T-cell (primary cell): ENCODE data around the gene CREB3. TPM values are rescaled to one million over a fixed set of nuclear protein-coding genes. Genes with fewer than 3 reads are reported as not detected.

Experiments used
- ATAC-seq, 4 experiments: fragments of 200-7000 bp in 3 of 4; fragments of 150-1000 bp in 1 of 4; cut with Tn5 transposase; replicated peaks in 1 of 4; 1 replicate in 3 of 4; 2 replicates in 1 of 4; pipeline ENCODE4 v1.10.0; 2021; ENCODE audit warnings: moderate library complexity in 3 of 4, mild to moderate bottlenecking in 2 of 4, moderate number of reproducible peaks in 1 of 4
- CTCF ChIA-PET, 2 donors: fragments of 300-600 bp; sonication (Branson Sonifier 250); formaldehyde crosslinking; loops; one replicate each; lab custom pipeline; 2022; ENCODE audit warnings: antibody characterized with exemption in 2 of 2; lab: Charles Lee
- POLR2A ChIA-PET, 2 donors: fragments of 300-600 bp; sonication (Branson Sonifier 250); formaldehyde crosslinking; loops; one replicate each; lab custom pipeline; 2022; ENCODE audit warnings: antibody characterized with exemption in 2 of 2; lab: Charles Lee
- DNase-seq, 35 experiments: peaks; one replicate each; pipeline versions ENCODE4 v3.0.0 to v3.0.0-alpha.2; 2013 to 2023
- H3K27ac ChIP-seq: one replicate; pipeline ENCODE4 v1.5.1; 2013; ENCODE audit warnings: low read length
- H3K27me3 ChIP-seq, 2 experiments: replicated peaks in 1 of 2; 1 replicate in 1 of 2; 2 replicates in 1 of 2; pipeline versions ENCODE4 v1.6.1 to v1.7.0; 2013; ENCODE audit warnings: low read length in 1 of 2, mixed read lengths in 1 of 2; ENCODE audit not compliant: control insufficient read depth in 2 of 2, insufficient read depth in 2 of 2; ENCODE audit errors: extremely low read depth in 1 of 2
- H3K36me3 ChIP-seq, 2 donors: 1 replicate in 1 of 2; 2 replicates in 1 of 2; pipeline versions ENCODE4 v1.6.1 to v1.7.0; 2013; ENCODE audit warnings: low read length in 1 of 2; ENCODE audit not compliant: control insufficient read depth in 2 of 2, insufficient read depth in 1 of 2; ENCODE audit errors: extremely low read depth in 1 of 2
- H3K4me1 ChIP-seq, 2 experiments: 1 replicate in 1 of 2; 2 replicates in 1 of 2; pipeline versions ENCODE4 v1.6.1 to v1.7.0; 2013; ENCODE audit warnings: low read length in 2 of 2, mixed read lengths in 1 of 2; ENCODE audit not compliant: insufficient read depth in 2 of 2, control insufficient read depth in 1 of 2; ENCODE audit errors: extremely low read depth in 1 of 2
- H3K4me3 ChIP-seq, 2 donors: 1 replicate in 1 of 2; 2 replicates in 1 of 2; pipeline versions ENCODE4 v1.5.1 to v1.7.0; 2013; ENCODE audit warnings: mild to moderate bottlenecking in 2 of 2, low read length in 1 of 2, moderate library complexity in 1 of 2; ENCODE audit not compliant: control insufficient read depth in 1 of 2; ENCODE audit errors: extremely low read depth in 1 of 2
- H3K9me3 ChIP-seq: 2 replicates; pipeline ENCODE4 v1.7.0; 2013
- H3K27ac Mint-ChIP-seq, 2 donors: one replicate each; pipeline ENCODE4 v1.8.0; 2020 to 2021; ENCODE audit warnings: mild to moderate bottlenecking in 2 of 2, mixed read lengths in 2 of 2
- H3K27me3 Mint-ChIP-seq, 2 donors: one replicate each; pipeline ENCODE4 v1.8.0; 2021 to 2022; ENCODE audit warnings: mixed read lengths in 2 of 2
- H3K36me3 Mint-ChIP-seq: one replicate; pipeline ENCODE4 v1.8.0; 2021; ENCODE audit warnings: mixed read lengths
- H3K4me1 Mint-ChIP-seq, 3 donors: one replicate each; pipeline ENCODE4 v1.8.0; 2020 to 2022; ENCODE audit warnings: mixed read lengths in 3 of 3, mild to moderate bottlenecking in 1 of 3
- H3K4me3 Mint-ChIP-seq, 3 donors: one replicate each; pipeline ENCODE4 v1.8.0; 2020 to 2022; ENCODE audit warnings: mild to moderate bottlenecking in 3 of 3, mixed read lengths in 3 of 3, moderate library complexity in 3 of 3
- H3K9me3 Mint-ChIP-seq, 3 donors: one replicate each; pipeline ENCODE4 v1.8.0; 2020 to 2022; ENCODE audit warnings: mixed read lengths in 3 of 3
- WGBS: methylation state at CpG from one replicate; pipeline ENCODE4 v1.1.5; 2013; ENCODE audit warnings: missing lambda C conversion rate; ENCODE audit not compliant: insufficient coverage; 5-methylcytosine and 5-hydroxymethylcytosine counted together
- total RNA-seq, 35 experiments: library from RNA in 6 of 35; stranded (reverse) in 6 of 35; fragments of 120-200 nt in 1 of 35; gene quantifications; one replicate each; pipeline versions ENCODE4 v1.2.1 to v1.2.4 and lab custom pipeline; 2013 to 2026

Gene CREB3
- total RNA-seq, 5 donors from 2014 or later (not counting 1 experiment from before 2014, with no cell fraction given), result 15.9 to 22.6 (median 19.3) TPM

- Histone ChIP-seq H3K9me3 (no peaks in the 10 kb centered on the region), H3K27ac (no peak overlapping the region), H3K27me3 (no peaks in the 10 kb centered on the region), H3K36me3 (peaks cover 0 to 19% of the 10 kb centered on the region in 2 donors), H3K4me3 (no peak overlapping the region), H3K4me1 (no peaks in the 10 kb centered on the region)
- no peak overlapping the region for H3K27ac Mint-ChIP-seq
- no peaks in the 10 kb centered on the region for H3K27me3 Mint-ChIP-seq
- H3K4me1 Mint-ChIP-seq, result peaks cover 2 to 10% (median 2%) of the 10 kb centered on the region in 3 donors
- ATAC-seq, result no peak
- no CpG with 5 or more reads among the region's 2 CpGs for WGBS
- POLR2A ChIA-PET, result no interaction called here
- CTCF ChIA-PET, result no interaction called here
- no peaks in the 10 kb centered on the region for H3K9me3 Mint-ChIP-seq
- peaks cover 29% of the 10 kb centered on the region for H3K36me3 Mint-ChIP-seq
- no peak overlapping the region for H3K4me3 Mint-ChIP-seq
- no peak for DNase-seq
Measured at GRCh38 chr9:35781066-35781465, 48.6 kb downstream of the CREB3 start.

GRCh38 chr9:35783418-35783817, 51.0 kb downstream of the CREB3 start:
- Mint-ChIP-seq H3K4me3 (no peak overlapping the region), H3K27ac (no peak overlapping the region)
- CTCF ChIA-PET, result interaction anchor here in 1 of 2 donors (0.6 kb wide), 1 partner anchor 26 kb away, joined by 3 read pairs; no protein-coding TSS in a partner anchor

More at GRCh38 chr9:35783418-35783817, 51.0 kb downstream of the CREB3 start:
- H3K36me3 ChIP-seq, result peaks cover 5 to 21% of the 10 kb centered on the region in 2 donors
- Mint-ChIP-seq H3K36me3 (peaks cover 38% of the 10 kb centered on the region), H3K4me1 (peaks cover 2 to 10% (median 2%) of the 10 kb centered on the region in 3 donors), H3K9me3 (no peaks in the 10 kb centered on the region), H3K27me3 (no peaks in the 10 kb centered on the region)
- DNase-seq (no peak), ATAC-seq (no peak)
- no peak overlapping the region for H3K4me3 ChIP-seq
- H3K27ac ChIP-seq, result no peak overlapping the region
- no peaks in the 10 kb centered on the region for H3K4me1 ChIP-seq
- no peaks in the 10 kb centered on the region for H3K9me3 ChIP-seq
- POLR2A ChIA-PET, result interaction anchor here in 1 of 2 donors (0.6 kb wide), 1 partner anchor 599 kb away, joined by 3 read pairs; no protein-coding TSS in a partner anchor
- H3K27me3 ChIP-seq, result no peaks in the 10 kb centered on the region

Other genes starting within 250 kb of the CREB3 start
- gene RUSC2, start 242.6 kb upstream of the CREB3 start, total RNA-seq, result 1 to 10 TPM in 3 of 5 donors, under 1 TPM in 2; 0.16 to 3.1 (median 1.2) TPM
- 10 to 100 TPM; 24.2 to 56.1 (median 47.6) TPM for gene TESK1, start 127.4 kb upstream of the CREB3 start, total RNA-seq
- 1 to 10 TPM; 2.5 to 9.2 (median 4.9) TPM for gene CD72, start 114.3 kb upstream of the CREB3 start, total RNA-seq
- gene SIT1, start 81.7 kb upstream of the CREB3 start, total RNA-seq, result 10 to 100 TPM; 34.9 to 57.1 (median 51.9) TPM
- gene RMRP, start 74.6 kb upstream of the CREB3 start, total RNA-seq, result over 10,000 TPM; 10,537 to 37,987 (median 30,491) TPM
- gene CCDC107, start 74.4 kb upstream of the CREB3 start, total RNA-seq, result 10 to 100 TPM; 17.7 to 29.8 (median 27.5) TPM
- 1 to 10 TPM in 2 of 5 donors, under 1 TPM in 3; 0.12 to 1.3 (median 0.57) TPM for gene ARHGEF39, start 67.5 kb upstream of the CREB3 start, total RNA-seq
- gene CA9, start 58.7 kb upstream of the CREB3 start, total RNA-seq, result under 1 TPM in 2 of 5 donors, not detected in 3; 0.19 to 0.46 TPM
- gene TPM2, start 42.7 kb upstream of the CREB3 start, total RNA-seq, result 10 to 100 TPM; 21.4 to 66.0 (median 57.5) TPM
- gene TLN1, start 471 bp upstream of the CREB3 start, total RNA-seq, result 100 to 1,000 TPM; 229 to 366 (median 294) TPM
- 10 to 100 TPM; 35.4 to 63.3 (median 60.1) TPM for gene GBA2, start 16.6 kb downstream of the CREB3 start, total RNA-seq
- 10 to 100 TPM; 20.6 to 36.5 (median 33.5) TPM for gene RGP1, start 16.6 kb downstream of the CREB3 start, total RNA-seq
- 1 to 10 TPM in 3 of 5 donors, not detected in 2; 1.6 to 5.1 (median 1.6) TPM for gene MSMP, start 21.6 kb downstream of the CREB3 start, total RNA-seq
- 10 to 100 TPM in 3 of 5 donors, 1 to 10 TPM in 2; 5.9 to 10.9 (median 10.5) TPM for gene NPR2, start 58.9 kb downstream of the CREB3 start, total RNA-seq
- 1 to 10 TPM; 2.8 to 7.1 (median 3.8) TPM for gene SPAG8, start 79.6 kb downstream of the CREB3 start, total RNA-seq
- 10 to 100 TPM; 15.4 to 30.3 (median 28.5) TPM for gene HINT2, start 82.4 kb downstream of the CREB3 start, total RNA-seq
- gene FAM221B, start 96.1 kb downstream of the CREB3 start, total RNA-seq, result not detected
- 10 to 100 TPM in 2 of 5 donors, 1 to 10 TPM in 3; 6.5 to 11.9 (median 7.3) TPM for gene TMEM8B, start 96.6 kb downstream of the CREB3 start, total RNA-seq
- gene OR13J1, start 137.7 kb downstream of the CREB3 start, total RNA-seq, result not detected
- not detected for gene HRCT1, start 173.5 kb downstream of the CREB3 start, total RNA-seq
- gene SPAAR, start 176.8 kb downstream of the CREB3 start, total RNA-seq, result not detected
- gene OR2S2, start 225.5 kb downstream of the CREB3 start, total RNA-seq, result not detected